Peyer's patch (tissue), 4 donors: ENCODE measurements around the gene CRNKL1. TPM values are rescaled to one million over a fixed set of nuclear protein-coding genes. Genes with fewer than 3 reads are reported as not detected.
"Not testable (repeated sequence)": the region's sequence is repeated elsewhere in the genome, so short reads cannot be mapped to it uniquely, and the experiment has no call there.

Experiments used
- DNase-seq, 3 donors: peaks; one replicate each; pipeline ENCODE4 v3.0.0-alpha.2; 2017 to 2019
- H3K27ac ChIP-seq, 4 donors: fragments of 200-600 bp; sonication (generic); one replicate each; pipeline ENCODE4 v1.5.1; 2016 to 2019
- H3K27me3 ChIP-seq, 2 donors: fragments of 200-600 bp; sonication (generic); one replicate each; pipeline ENCODE4 v1.5.1; 2019
- H3K36me3 ChIP-seq, 3 donors: fragments of 200-600 bp; sonication (generic); one replicate each; pipeline ENCODE4 v1.5.1; 2016 to 2019
- H3K4me1 ChIP-seq, 4 donors: fragments of 200-600 bp; sonication (generic); one replicate each; pipeline ENCODE4 v1.5.1; 2016 to 2019
- H3K4me3 ChIP-seq, 4 donors: fragments of 200-600 bp; sonication (generic); 1 replicate in 3 of 4; 2 replicates in 1 of 4; pipeline ENCODE4 v1.5.1; 2016 to 2019; ENCODE audit warnings: mild to moderate bottlenecking in 1 of 4
- H3K9me3 ChIP-seq, 4 donors: fragments of 200-600 bp; sonication (generic); one replicate each; pipeline ENCODE4 v1.5.1; 2016 to 2019; ENCODE audit warnings: mild to moderate bottlenecking in 1 of 4
- CTCF ChIP-seq, 6 experiments: fragments of 450-650 bp in 4 of 6; fragments of 200-600 bp in 2 of 6; sonication (generic) in 1 of 6; IDR thresholded peaks; one replicate each; pipeline ENCODE4 v1.5.1; 2017 to 2019; ENCODE audit warnings: antibody characterized with exemption in 6 of 6, mild to moderate bottlenecking in 3 of 6, moderate library complexity in 1 of 6
- POLR2A ChIP-seq, 2 donors: fragments of 450-650 bp; IDR thresholded peaks; one replicate each; pipeline ENCODE4 v1.5.1; 2017; ENCODE audit warnings: antibody characterized with exemption in 2 of 2, mild to moderate bottlenecking in 2 of 2, moderate library complexity in 2 of 2
- total RNA-seq, 4 donors: library from RNA; depleted of rRNA; stranded (reverse); fragments of >200 nt; gene quantifications; one replicate each; pipeline ENCODE4 v1.1.0, GENCODE V29; 2016

The CRNKL1 gene
- total RNA-seq, 4 donors from 2014 or later = 11.9 to 56.1 (median 23.9) TPM

GRCh38 chr20:20014659-20015058, 37.6 kb downstream of the CRNKL1 start:
- no peak for DNase-seq
- H3K4me1 ChIP-seq = peaks cover 0 to 18% (median 6%) of the 10 kb centered on the region in 4 donors
- no peaks in the 10 kb centered on the region for H3K9me3 ChIP-seq
- no peak overlapping the region for H3K27ac ChIP-seq
- no peak overlapping the region for H3K4me3 ChIP-seq
- H3K27me3 ChIP-seq = no peaks in the 10 kb centered on the region
- no peak for TF ChIP-seq POLR2A (IDR thresholded peaks at IDR 0.05)
- no peaks in the 10 kb centered on the region for H3K36me3 ChIP-seq

GRCh38 chr20:20012541-20012940, 39.7 kb downstream of the CRNKL1 start:
- Histone ChIP-seq H3K9me3 (no peaks in the 10 kb centered on the region), H3K27ac (no peak overlapping the region), H3K36me3 (no peaks in the 10 kb centered on the region), H3K4me3 (no peak overlapping the region), H3K27me3 (no peaks in the 10 kb centered on the region), H3K4me1 (peaks cover 0 to 5% (median 0%) of the 10 kb centered on the region in 4 donors)
- no peak for DNase-seq
- no peak for TF ChIP-seq POLR2A (IDR thresholded peaks at IDR 0.05)
- TF ChIP-seq CTCF (IDR thresholded peaks at IDR 0.05) = no peak

- TF ChIP-seq POLR2A (IDR thresholded peaks at IDR 0.05) (no peak), CTCF (IDR thresholded peaks at IDR 0.05) (no peak)
- H3K4me1 ChIP-seq = no peaks in the 10 kb centered on the region
- no peaks in the 10 kb centered on the region for H3K9me3 ChIP-seq
- DNase-seq = no peak
- no peak overlapping the region for H3K4me3 ChIP-seq
- H3K27me3 ChIP-seq = no peaks in the 10 kb centered on the region
- no peaks in the 10 kb centered on the region for H3K36me3 ChIP-seq
- H3K27ac ChIP-seq = peak overlapping the region; percentile 31 to 71 (median 54)
Observed at GRCh38 chr20:20010639-20011500, 41.4 kb downstream of the CRNKL1 start.

- Histone ChIP-seq H3K36me3 (no peaks in the 10 kb centered on the region), H3K27ac (peak overlapping the region in 2 of 4 donors; percentile 19 to 71), H3K4me1 (no peaks in the 10 kb centered on the region), H3K4me3 (no peak overlapping the region), H3K9me3 (no peaks in the 10 kb centered on the region), H3K27me3 (no peaks in the 10 kb centered on the region)
- no peak for DNase-seq
- TF ChIP-seq POLR2A (IDR thresholded peaks at IDR 0.05) = no peak
- TF ChIP-seq CTCF (IDR thresholded peaks at IDR 0.05) = no peak
Observed at GRCh38 chr20:20009784-20010253, 42.4 kb downstream of the CRNKL1 start.

- Histone ChIP-seq H3K4me1 (peaks cover 0 to 18% (median 0%) of the 10 kb centered on the region in 4 donors), H3K27me3 (no peaks in the 10 kb centered on the region), H3K9me3 (no peaks in the 10 kb centered on the region), H3K27ac (no peak overlapping the region), H3K36me3 (peaks cover 0 to 22% (median 0%) of the 10 kb centered on the region in 3 donors), H3K4me3 (no peak overlapping the region)
- TF ChIP-seq CTCF (IDR thresholded peaks at IDR 0.05) = no peak
- no peak for TF ChIP-seq POLR2A (IDR thresholded peaks at IDR 0.05)
- no peak for DNase-seq
Observed at GRCh38 chr20:20005342-20005741, 46.9 kb downstream of the CRNKL1 start.

- H3K9me3 ChIP-seq, H3K27me3 ChIP-seq, DNase-seq, H3K4me3 ChIP-seq: not testable (repeated sequence)
- Histone ChIP-seq H3K4me1 (peaks cover 0 to 18% (median 0%) of the 10 kb centered on the region in 4 donors), H3K27ac (peak overlapping the region in 3 of 4 donors; percentile 34 to 64 (median 61)), H3K36me3 (peaks cover 0 to 35% (median 0%) of the 10 kb centered on the region in 3 donors)
Observed at GRCh38 chr20:20003955-20004322, 48.3 kb downstream of the CRNKL1 start.
